ENCODE data around the gene HECW1.
A peak's percentile ranks its signal among the peaks of the same experiment; 100 is the strongest.
"Not testable (repeated sequence)": the region's sequence is repeated elsewhere in the genome, so short reads cannot be mapped to it uniquely, and the experiment has no call there.

HECW1 gene

GRCh38 chr7:43577485-43577951, 465.1 kb downstream of the HECW1 start:
- no peak for DNase-seq (ENCODE audit: low read depth)

GRCh38 chr7:43582503-43583423, 470.3 kb downstream of the HECW1 start, which contains the start of gene STK17A:
STK17A (plus strand) TSS chr7:43583108; CDS start chr7:43583244, 136 bp downstream.
- peak; percentile 79 for DNase-seq (ENCODE audit: low read depth)

- DNase-seq (ENCODE audit: low read depth) = no peak
Measured at GRCh38 chr7:43583424-43584194, 471.2 kb downstream of the HECW1 start.

GRCh38 chr7:43584195-43584586, 471.7 kb downstream of the HECW1 start:
- DNase-seq (ENCODE audit: low read depth) = peak; percentile 38

- not testable (repeated sequence) for DNase-seq (ENCODE audit: low read depth)
Measured at GRCh38 chr7:43584733-43585132, 472.3 kb downstream of the HECW1 start.

GRCh38 chr7:43585562-43585961, 473.1 kb downstream of the HECW1 start:
- DNase-seq (ENCODE audit: low read depth) = peak; percentile 57

GRCh38 chr7:43586251-43586900, 473.9 kb downstream of the HECW1 start:
- DNase-seq (ENCODE audit: low read depth) = no peak

GRCh38 chr7:43588477-43589132, 476.2 kb downstream of the HECW1 start:
- no peak for DNase-seq (ENCODE audit: low read depth)

- no peak for DNase-seq (ENCODE audit: low read depth)
Measured at GRCh38 chr7:43589133-43589478, 476.7 kb downstream of the HECW1 start.

GRCh38 chr7:43589728-43590127, 477.3 kb downstream of the HECW1 start:
- no peak for DNase-seq (ENCODE audit: low read depth)

GRCh38 chr7:43590862-43591557, 478.6 kb downstream of the HECW1 start:
- no peak for DNase-seq (ENCODE audit: low read depth)

GRCh38 chr7:43591558-43592180, 479.2 kb downstream of the HECW1 start:
- DNase-seq (ENCODE audit: low read depth) = no peak

- no peak for DNase-seq (ENCODE audit: low read depth)
Measured at GRCh38 chr7:43592326-43592725, 479.9 kb downstream of the HECW1 start.

GRCh38 chr7:43593010-43593409, 480.6 kb downstream of the HECW1 start:
- no peak for DNase-seq (ENCODE audit: low read depth)

- DNase-seq (ENCODE audit: low read depth) = no peak
Measured at GRCh38 chr7:43594020-43594419, 481.6 kb downstream of the HECW1 start.

- not testable (repeated sequence) for DNase-seq (ENCODE audit: low read depth)
Measured at GRCh38 chr7:43596426-43596825, 484.0 kb downstream of the HECW1 start.

- DNase-seq (ENCODE audit: low read depth) = no peak
Measured at GRCh38 chr7:43600056-43600455, 487.6 kb downstream of the HECW1 start.

- no peak for DNase-seq (ENCODE audit: low read depth)
Measured at GRCh38 chr7:43602256-43602655, 489.8 kb downstream of the HECW1 start.

- DNase-seq (ENCODE audit: low read depth) = no peak
Measured at GRCh38 chr7:43604251-43604650, 491.8 kb downstream of the HECW1 start.

- DNase-seq (ENCODE audit: low read depth) = no peak
Measured at GRCh38 chr7:43609097-43609496, 496.6 kb downstream of the HECW1 start.

- DNase-seq (ENCODE audit: low read depth) = no peak
Measured at GRCh38 chr7:43612128-43612527, 499.7 kb downstream of the HECW1 start.
